ENCODE data around the gene ARHGEF12. TPM values are rescaled to one million over a fixed set of nuclear protein-coding genes. Genes with fewer than 3 reads are reported as not detected.

Gene ARHGEF12
- total RNA-seq, 1 experiment from 2014 or later = 132 TPM

- DNase-seq (ENCODE audit: low spot score) = no peak
- no TSS peak for BruUV-seq (replicated peaks)
- CTCF ChIA-PET = no interaction called here
- no peaks in the 10 kb centered on the region for H3K4me1 ChIP-seq (ENCODE audit: insufficient read depth, low read length, poor library complexity, severe bottlenecking)
- no peak overlapping the region for H3K4me3 ChIP-seq (ENCODE audit: low read depth, low read length, poor library complexity, severe bottlenecking)
- H3K9me3 ChIP-seq (ENCODE audit: low read depth, low read length, poor library complexity, severe bottlenecking) = no peaks in the 10 kb centered on the region
- TF ChIP-seq CTCF (conservative IDR thresholded peaks at IDR 0.05; ENCODE audit: low read depth, low read length) (no peak), EZH2 (IDR thresholded peaks at IDR 0.05; ENCODE audit: borderline replicate concordance, low read depth, low read length, poor library complexity, severe bottlenecking) (no peak)
- no peak overlapping the region for H3K27ac ChIP-seq (ENCODE audit: low read depth, low read length, poor library complexity, severe bottlenecking)
- intact Hi-C loops (cut with micrococcal nuclease; ENCODE audit: unreplicated experiment) = no loop called here
- H3K27me3 ChIP-seq (replicated peaks; ENCODE audit: insufficient read depth, low read depth, low read length, poor library complexity) = peaks cover 25% of the 10 kb centered on the region
- H3K36me3 ChIP-seq (ENCODE audit: insufficient read depth, low read length, poor library complexity, severe bottlenecking) = no peaks in the 10 kb centered on the region
- POLR2A ChIA-PET (ENCODE audit: low non-redundant PET) = no interaction called here
These were observed 169.7 kb downstream of the ARHGEF12 start for GRCh38 chr11:120505801-120506425.

- BruUV-seq (replicated peaks) = no TSS peak
- no peak for DNase-seq (ENCODE audit: low spot score)
- H3K4me1 ChIP-seq (ENCODE audit: insufficient read depth, low read length, poor library complexity, severe bottlenecking) = no peaks in the 10 kb centered on the region
- ChIA-PET CTCF (interaction anchor here (1.0 to 2.3 kb wide), 2 partner anchors 175 to 176 kb away, joined by 3 to 20 read pairs; no protein-coding TSS in a partner anchor), POLR2A (ENCODE audit: low non-redundant PET) (no interaction called here)
- no peaks in the 10 kb centered on the region for H3K9me3 ChIP-seq (ENCODE audit: low read depth, low read length, poor library complexity, severe bottlenecking)
- H3K27me3 ChIP-seq (replicated peaks; ENCODE audit: insufficient read depth, low read depth, low read length, poor library complexity) = peaks cover 48% of the 10 kb centered on the region
- no peak for TF ChIP-seq CTCF (conservative IDR thresholded peaks at IDR 0.05; ENCODE audit: low read depth, low read length)
- no peak for TF ChIP-seq EZH2 (IDR thresholded peaks at IDR 0.05; ENCODE audit: borderline replicate concordance, low read depth, low read length, poor library complexity, severe bottlenecking)
- no peaks in the 10 kb centered on the region for H3K36me3 ChIP-seq (ENCODE audit: insufficient read depth, low read length, poor library complexity, severe bottlenecking)
- intact Hi-C loops (cut with micrococcal nuclease; ENCODE audit: unreplicated experiment) = loop anchor here (2.0 kb wide), 3 partner anchors 419 to 685 kb away; no protein-coding TSS in a partner anchor
- H3K4me3 ChIP-seq (ENCODE audit: low read depth, low read length, poor library complexity, severe bottlenecking) = no peak overlapping the region
- no peak overlapping the region for H3K27ac ChIP-seq (ENCODE audit: low read depth, low read length, poor library complexity, severe bottlenecking)
These were observed 173.3 kb downstream of the ARHGEF12 start for GRCh38 chr11:120509346-120510053.

- Histone ChIP-seq H3K27ac (ENCODE audit: low read depth, low read length, poor library complexity, severe bottlenecking) (no peak overlapping the region), H3K4me3 (ENCODE audit: low read depth, low read length, poor library complexity, severe bottlenecking) (peak overlapping the region; percentile 41), H3K9me3 (ENCODE audit: low read depth, low read length, poor library complexity, severe bottlenecking) (no peaks in the 10 kb centered on the region), H3K27me3 (replicated peaks; ENCODE audit: insufficient read depth, low read depth, low read length, poor library complexity) (peaks cover 46% of the 10 kb centered on the region), H3K4me1 (ENCODE audit: insufficient read depth, low read length, poor library complexity, severe bottlenecking) (no peaks in the 10 kb centered on the region), H3K36me3 (ENCODE audit: insufficient read depth, low read length, poor library complexity, severe bottlenecking) (no peaks in the 10 kb centered on the region)
- no TSS peak for BruUV-seq (replicated peaks)
- TF ChIP-seq EZH2 (IDR thresholded peaks at IDR 0.05; ENCODE audit: borderline replicate concordance, low read depth, low read length, poor library complexity, severe bottlenecking) (no peak), CTCF (conservative IDR thresholded peaks at IDR 0.05; ENCODE audit: low read depth, low read length) (no peak)
- no peak for DNase-seq (ENCODE audit: low spot score)
- ChIA-PET POLR2A (ENCODE audit: low non-redundant PET) (no interaction called here), CTCF (interaction anchor here (0.8 to 2.3 kb wide), 2 partner anchors 151 to 174 kb away, joined by 3 to 20 read pairs; no protein-coding TSS in a partner anchor)
- intact Hi-C loops (cut with micrococcal nuclease; ENCODE audit: unreplicated experiment) = loop anchor here (1.0 to 2.0 kb wide), 5 partner anchors 175 to 684 kb away; no protein-coding TSS in a partner anchor
These were observed 174.3 kb downstream of the ARHGEF12 start for GRCh38 chr11:120510406-120511115.
